ENCODE results near the gene FBXL20. TPM values are rescaled to one million over a fixed set of nuclear protein-coding genes. Genes with fewer than 3 reads are reported as not detected.
"Not testable (repeated sequence)": the region's sequence is repeated elsewhere in the genome, so short reads cannot be mapped to it uniquely, and the experiment has no call there.

FBXL20 gene
- total and polyA plus RNA-seq, 2 experiments from 2014 or later = 9.7 to 11.3 TPM

GRCh38 chr17:39283098-39283497, 118.3 kb downstream of the FBXL20 start:
- no peaks in the 10 kb centered on the region for H3K79me2 ChIP-seq (ENCODE audit: insufficient read depth)
- no peaks in the 10 kb centered on the region for H4K20me1 ChIP-seq (ENCODE audit: insufficient read depth)
- no peaks in the 10 kb centered on the region for H3K27me3 ChIP-seq (replicated peaks; ENCODE audit: insufficient read depth)
- H3K9ac ChIP-seq = no peak overlapping the region
- 0 out of 2 replicates have a peak, but pooled peaks cover 3% of the 10 kb centered on the region for H3K36me3 ChIP-seq (ENCODE audit: low read depth)
- TF ChIP-seq EZH2 (IDR thresholded peaks at IDR 0.05; ENCODE audit: insufficient read depth, poor library complexity, severe bottlenecking) (no peak), EZH2phosphoT487 (IDR thresholded peaks at IDR 0.05; ENCODE audit: insufficient read depth, low read depth) (no peak)
- H3K4me2 ChIP-seq (ENCODE audit: unreplicated experiment) = no peak overlapping the region
- peaks cover 21% of the 10 kb centered on the region for H3K4me1 ChIP-seq (ENCODE audit: insufficient read depth)
- no peak overlapping the region for H2AFZ ChIP-seq
- no peaks in the 10 kb centered on the region for H3K9me2 ChIP-seq (ENCODE audit: insufficient read depth)
- no peak overlapping the region for H3K4me3 ChIP-seq
- in situ Hi-C loops (cut with MboI) = no loop called here
- no peak for DNase-seq
- WGBS, 2 experiments (ENCODE audit: low coverage in 1 of 2, low lambda C conversion rate in 2 of 2, missing lambda C conversion rate in 2 of 2) = 93 to 100% methylated on average over 4 of the region's 4 CpGs
- no peaks in the 10 kb centered on the region for H3K9me3 ChIP-seq (ENCODE audit: low read depth)
- H3K27ac ChIP-seq = no peak overlapping the region
- H3F3A ChIP-seq (ENCODE audit: insufficient read depth) = peaks cover 33% of the 10 kb centered on the region

- in situ Hi-C loops (cut with MboI) = no loop called here
- peak overlapping the region; percentile 36 for H3K4me2 ChIP-seq (ENCODE audit: unreplicated experiment)
Observed at GRCh38 chr17:39281806-39282205, 119.6 kb downstream of the FBXL20 start.

GRCh38 chr17:39278246-39278645, 123.2 kb downstream of the FBXL20 start:
- WGBS, 2 experiments (ENCODE audit: low coverage in 1 of 2, low lambda C conversion rate in 2 of 2, missing lambda C conversion rate in 2 of 2) = 97 to 98% methylated on average over 8 of the region's 8 CpGs
- in situ Hi-C loops (cut with MboI); H3K9me2 ChIP-seq (ENCODE audit: insufficient read depth): not testable (repeated sequence)

More at GRCh38 chr17:39281806-39282205, 119.6 kb downstream of the FBXL20 start:
- H3K9me3 ChIP-seq (ENCODE audit: low read depth) = no peaks in the 10 kb centered on the region
- H3K9ac ChIP-seq = peak overlapping the region; percentile 59
- TF ChIP-seq EZH2 (IDR thresholded peaks at IDR 0.05; ENCODE audit: insufficient read depth, poor library complexity, severe bottlenecking) = no peak
- no peak for TF ChIP-seq EZH2phosphoT487 (IDR thresholded peaks at IDR 0.05; ENCODE audit: insufficient read depth, low read depth)
- H4K20me1 ChIP-seq (ENCODE audit: insufficient read depth) = no peaks in the 10 kb centered on the region
- H3F3A ChIP-seq (ENCODE audit: insufficient read depth) = peaks cover 33% of the 10 kb centered on the region
- peak; percentile 49 for DNase-seq
- H3K36me3 ChIP-seq (ENCODE audit: low read depth) = 0 out of 2 replicates have a peak, but pooled peaks cover 3% of the 10 kb centered on the region
- no peaks in the 10 kb centered on the region for H3K79me2 ChIP-seq (ENCODE audit: insufficient read depth)
- H3K27ac ChIP-seq = peak overlapping the region; percentile 90
- no peaks in the 10 kb centered on the region for H3K9me2 ChIP-seq (ENCODE audit: insufficient read depth)
- H2AFZ ChIP-seq = no peak overlapping the region
- peaks cover 21% of the 10 kb centered on the region for H3K4me1 ChIP-seq (ENCODE audit: insufficient read depth)
- 0 out of 2 replicates have a peak overlapping the region, but pooled peaks have one; percentile 3 for H3K4me3 ChIP-seq
- no peaks in the 10 kb centered on the region for H3K27me3 ChIP-seq (replicated peaks; ENCODE audit: insufficient read depth)
- WGBS, 2 experiments (ENCODE audit: low coverage in 1 of 2, low lambda C conversion rate in 2 of 2, missing lambda C conversion rate in 2 of 2) = 31 to 36% methylated on average over 1 of the region's 1 CpG

GRCh38 chr17:39277110-39277509, 124.3 kb downstream of the FBXL20 start:
- in situ Hi-C loops (cut with MboI) = no loop called here

More at GRCh38 chr17:39278246-39278645, 123.2 kb downstream of the FBXL20 start:
- peaks cover 21% of the 10 kb centered on the region for H3K4me1 ChIP-seq (ENCODE audit: insufficient read depth)
- H3K4me3 ChIP-seq; H3K27me3 ChIP-seq (replicated peaks; ENCODE audit: insufficient read depth); H3K4me2 ChIP-seq (ENCODE audit: unreplicated experiment); H3K27ac ChIP-seq; H3K9ac ChIP-seq; H4K20me1 ChIP-seq (ENCODE audit: insufficient read depth); H2AFZ ChIP-seq; DNase-seq; H3K9me3 ChIP-seq (ENCODE audit: low read depth); H3K79me2 ChIP-seq (ENCODE audit: insufficient read depth): not testable (repeated sequence)
- peaks cover 26% of the 10 kb centered on the region for H3F3A ChIP-seq (ENCODE audit: insufficient read depth)
- H3K36me3 ChIP-seq (ENCODE audit: low read depth) = peaks cover 11% of the 10 kb centered on the region; the same call in 1 of the 2 replicates

GRCh38 chr17:39276113-39276512, 125.3 kb downstream of the FBXL20 start:
- Histone ChIP-seq H3K79me2 (ENCODE audit: insufficient read depth) (no peaks in the 10 kb centered on the region), H3K4me1 (ENCODE audit: insufficient read depth) (peaks cover 9% of the 10 kb centered on the region), H3K27ac (no peak overlapping the region), H2AFZ (no peak overlapping the region), H3K9me2 (ENCODE audit: insufficient read depth) (no peaks in the 10 kb centered on the region), H3F3A (ENCODE audit: insufficient read depth) (peaks cover 5% of the 10 kb centered on the region), H4K20me1 (ENCODE audit: insufficient read depth) (no peaks in the 10 kb centered on the region), H3K4me2 (ENCODE audit: unreplicated experiment) (no peak overlapping the region), H3K4me3 (no peak overlapping the region), H3K36me3 (ENCODE audit: low read depth) (peaks cover 8% of the 10 kb centered on the region; the same call in 1 of the 2 replicates), H3K9ac (no peak overlapping the region), H3K27me3 (replicated peaks; ENCODE audit: insufficient read depth) (no peaks in the 10 kb centered on the region), H3K9me3 (ENCODE audit: low read depth) (no peaks in the 10 kb centered on the region)
- DNase-seq = no peak
- in situ Hi-C loops (cut with MboI) = no loop called here
- WGBS, 2 experiments (ENCODE audit: low coverage in 1 of 2, low lambda C conversion rate in 2 of 2, missing lambda C conversion rate in 2 of 2) = 87 to 91% methylated on average over 6 to 8 of the region's 8 CpGs
- no peak for TF ChIP-seq EZH2 (IDR thresholded peaks at IDR 0.05; ENCODE audit: insufficient read depth, poor library complexity, severe bottlenecking)
- TF ChIP-seq EZH2phosphoT487 (IDR thresholded peaks at IDR 0.05; ENCODE audit: insufficient read depth, low read depth) = no peak

More at GRCh38 chr17:39277110-39277509, 124.3 kb downstream of the FBXL20 start:
- Histone ChIP-seq H3K4me2 (ENCODE audit: unreplicated experiment) (no peak overlapping the region), H3F3A (ENCODE audit: insufficient read depth) (peaks cover 15% of the 10 kb centered on the region), H3K36me3 (ENCODE audit: low read depth) (peaks cover 8% of the 10 kb centered on the region; the same call in 1 of the 2 replicates), H4K20me1 (ENCODE audit: insufficient read depth) (no peaks in the 10 kb centered on the region), H3K27me3 (replicated peaks; ENCODE audit: insufficient read depth) (no peaks in the 10 kb centered on the region), H3K9me3 (ENCODE audit: low read depth) (no peaks in the 10 kb centered on the region), H2AFZ (no peak overlapping the region), H3K79me2 (ENCODE audit: insufficient read depth) (no peaks in the 10 kb centered on the region), H3K4me1 (ENCODE audit: insufficient read depth) (peaks cover 15% of the 10 kb centered on the region), H3K4me3 (no peak overlapping the region), H3K9ac (no peak overlapping the region), H3K9me2 (ENCODE audit: insufficient read depth) (no peaks in the 10 kb centered on the region), H3K27ac (no peak overlapping the region)
- TF ChIP-seq EZH2 (IDR thresholded peaks at IDR 0.05; ENCODE audit: insufficient read depth, poor library complexity, severe bottlenecking) (no peak), EZH2phosphoT487 (IDR thresholded peaks at IDR 0.05; ENCODE audit: insufficient read depth, low read depth) (no peak)
- 76 to 77% methylated on average over 6 of the region's 6 CpGs for WGBS, 2 experiments (ENCODE audit: low coverage in 1 of 2, low lambda C conversion rate in 2 of 2, missing lambda C conversion rate in 2 of 2)
- no peak for DNase-seq

Data from GM23248 (cell line).